ENCODE data around the gene C4orf50. TPM values are rescaled to one million over a fixed set of nuclear protein-coding genes. Genes with fewer than 3 reads are reported as not detected.

The C4orf50 gene
- total RNA-seq, 4 donors from 2014 or later: 0.14 to 4.9 (median 0.32) TPM; not detected in 1

GRCh38 chr4:5992171-5992827, 25.9 kb downstream of the C4orf50 start:
- no peaks in the 10 kb centered on the region for H3K36me3 ChIP-seq
- H3K4me1 ChIP-seq: no peaks in the 10 kb centered on the region
- TF ChIP-seq CTCF (IDR thresholded peaks at IDR 0.05): no peak
- intact Hi-C loops (cut with DNase I; ENCODE audit: low total_unique reads): no loop called here
- WGBS, 2 donors (ENCODE audit: low coverage in 1 of 2): 72 to 92% methylated on average over 4 to 17 of the region's 17 CpGs
- in situ Hi-C loops (cut with MboI; ENCODE audit: low pct_ligation_motif_present in 1 of 4, low pct_unique_long_range_greater_than_20kb in 1 of 4, low sequenced_read_pairs in 3 of 4): no loop called here
- no peak for DNase-seq
- H3K27me3 ChIP-seq: peaks cover 4% of the 10 kb centered on the region
- no peaks in the 10 kb centered on the region for H3K9me3 ChIP-seq
- no peak overlapping the region for H3K27ac ChIP-seq
- H3K4me3 ChIP-seq: no peak overlapping the region

DNA sequence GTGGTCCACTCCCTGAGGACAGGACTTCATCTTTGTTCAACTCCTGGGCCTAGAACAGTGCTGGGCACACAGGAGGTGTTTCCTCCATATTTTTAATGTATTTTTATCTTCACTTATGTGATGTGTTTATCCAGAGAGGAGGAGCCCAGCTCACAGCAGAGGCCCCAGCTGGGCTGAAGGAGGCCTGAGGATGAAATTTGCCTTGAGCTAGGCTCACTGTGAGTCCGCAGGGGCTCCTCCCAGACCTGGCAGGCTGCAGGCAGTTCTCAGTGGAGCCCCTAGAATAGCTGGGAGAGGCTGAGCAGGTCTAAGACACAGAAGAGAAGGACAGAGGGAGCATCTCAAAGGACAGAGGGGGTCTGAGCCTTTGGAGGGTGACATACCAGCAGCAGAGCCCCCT, 26.8 kb downstream of the C4orf50 start:
- Histone ChIP-seq H3K36me3 (no peaks in the 10 kb centered on the region), H3K9me3 (no peaks in the 10 kb centered on the region), H3K4me1 (no peaks in the 10 kb centered on the region), H3K27me3 (peaks cover 4% of the 10 kb centered on the region), H3K27ac (no peak overlapping the region), H3K4me3 (no peak overlapping the region)
- intact Hi-C loops (cut with DNase I; ENCODE audit: low total_unique reads): no loop called here
- 19% methylated on average over 1 of the region's 1 CpG; no CpG with 5 or more reads in 1 of the 2 donors for WGBS, 2 donors (ENCODE audit: low coverage in 1 of 2)
- DNase-seq: no peak
- in situ Hi-C loops (cut with MboI; ENCODE audit: low pct_ligation_motif_present in 1 of 4, low pct_unique_long_range_greater_than_20kb in 1 of 4, low sequenced_read_pairs in 3 of 4): no loop called here
- TF ChIP-seq CTCF (IDR thresholded peaks at IDR 0.05) (no peak), POLR2A (IDR thresholded peaks at IDR 0.05) (no peak), POLR2AphosphoS5 (IDR thresholded peaks at IDR 0.05) (no peak), EP300 (IDR thresholded peaks at IDR 0.05; ENCODE audit: low read depth) (no peak)

DNA sequence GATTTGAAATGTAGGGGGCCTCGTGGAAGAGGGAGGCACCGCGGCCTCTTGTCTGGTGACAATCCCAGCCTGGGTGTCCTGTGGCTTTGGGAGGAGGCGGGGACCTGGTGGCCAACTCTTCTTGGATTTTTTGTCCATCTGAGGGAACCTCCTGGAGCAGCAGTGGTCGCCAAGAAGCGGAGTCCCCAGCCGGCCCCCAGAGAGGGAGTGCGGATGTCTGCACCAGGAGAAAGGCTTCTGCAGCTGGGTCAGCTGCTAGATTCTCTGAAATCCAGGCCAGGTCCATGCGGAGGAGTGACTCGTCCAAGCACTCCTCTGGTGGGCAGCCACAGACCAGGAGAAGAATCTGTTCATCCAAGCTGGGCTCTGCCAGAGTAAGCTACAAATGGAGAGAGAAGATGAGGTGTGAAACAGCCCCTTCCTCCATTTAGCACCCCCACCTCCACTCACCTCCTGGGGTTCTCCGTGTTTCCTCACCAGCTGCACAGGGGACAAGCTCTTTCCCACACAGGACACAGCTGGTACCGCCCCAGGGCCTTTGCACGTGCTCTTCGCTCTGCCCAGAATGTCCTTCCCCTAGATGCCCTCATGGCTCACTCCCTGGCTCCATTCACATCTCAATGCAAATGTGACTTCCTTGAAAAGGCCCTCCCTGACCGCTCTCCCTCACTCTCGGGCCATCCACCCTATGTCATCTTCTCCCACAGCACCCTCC, 27.6 kb downstream of the C4orf50 start:
- intact Hi-C loops (cut with DNase I; ENCODE audit: low total_unique reads): no loop called here
- TF ChIP-seq EP300 (IDR thresholded peaks at IDR 0.05; ENCODE audit: low read depth): no peak
- Histone ChIP-seq H3K36me3 (no peaks in the 10 kb centered on the region), H3K4me3 (no peak overlapping the region), H3K27me3 (peaks cover 4% of the 10 kb centered on the region), H3K9me3 (no peaks in the 10 kb centered on the region), H3K4me1 (no peaks in the 10 kb centered on the region), H3K27ac (no peak overlapping the region)
- WGBS, 2 donors (ENCODE audit: low coverage in 1 of 2): 90 to 100% methylated on average over 2 to 16 of the region's 16 CpGs
- in situ Hi-C loops (cut with MboI; ENCODE audit: low pct_ligation_motif_present in 1 of 4, low pct_unique_long_range_greater_than_20kb in 1 of 4, low sequenced_read_pairs in 3 of 4): no loop called here
- no peak for DNase-seq

DNA sequence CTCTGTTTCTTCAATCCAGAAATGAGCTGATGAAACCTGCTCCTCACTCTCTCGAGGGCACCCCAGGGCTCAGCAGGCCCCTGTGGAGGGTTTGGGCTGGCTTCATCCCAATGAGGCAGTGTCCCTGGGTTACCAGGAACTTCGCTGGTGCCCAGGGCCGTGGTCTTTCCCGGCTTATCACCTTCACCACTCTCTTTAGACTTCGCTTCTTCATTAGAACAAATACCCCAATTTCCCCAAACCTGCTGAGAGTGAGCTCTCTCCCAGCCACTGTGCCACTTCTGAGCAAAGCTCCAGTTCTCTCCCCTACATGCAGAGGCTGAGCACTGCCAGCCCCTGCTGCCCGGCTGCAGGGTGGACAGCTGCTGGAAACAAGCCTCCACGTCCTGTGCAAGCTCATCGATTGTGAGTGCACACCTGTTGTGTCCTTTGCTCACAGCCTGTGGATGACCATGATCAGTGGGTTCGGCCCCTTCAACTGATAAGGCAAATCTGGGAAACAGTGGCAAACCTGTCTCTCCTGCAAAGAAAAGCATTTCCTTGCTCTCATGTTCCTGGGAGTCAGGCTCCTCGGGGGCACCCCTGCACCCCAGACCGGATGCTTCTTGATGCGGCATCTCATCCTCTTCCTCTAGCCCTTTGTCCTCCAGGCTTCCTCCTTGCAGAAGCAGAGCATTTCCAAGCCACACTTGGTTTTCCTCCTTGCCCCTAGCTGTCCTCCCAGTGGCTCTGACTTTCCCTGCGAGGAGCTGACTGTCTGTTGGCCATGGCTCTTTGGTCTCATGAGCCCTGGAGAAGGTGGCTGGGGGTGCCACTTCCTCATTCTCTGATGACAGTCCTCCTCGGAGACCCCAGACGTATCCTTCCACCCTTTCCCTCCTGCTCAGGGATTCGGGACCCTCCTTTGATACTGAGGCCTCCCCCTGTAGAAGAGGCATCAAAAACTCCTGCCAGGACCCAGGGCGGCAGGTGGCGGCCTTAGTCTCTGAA, 28.7 kb downstream of the C4orf50 start:
- in situ Hi-C loops (cut with MboI; ENCODE audit: low pct_ligation_motif_present in 1 of 4, low pct_unique_long_range_greater_than_20kb in 1 of 4, low sequenced_read_pairs in 3 of 4): no loop called here
- intact Hi-C loops (cut with DNase I; ENCODE audit: low total_unique reads): no loop called here
- Histone ChIP-seq H3K4me3 (no peak overlapping the region), H3K27me3 (peaks cover 4% of the 10 kb centered on the region), H3K27ac (no peak overlapping the region), H3K36me3 (no peaks in the 10 kb centered on the region), H3K4me1 (no peaks in the 10 kb centered on the region), H3K9me3 (no peaks in the 10 kb centered on the region)
- DNase-seq: no peak
- TF ChIP-seq POLR2A (IDR thresholded peaks at IDR 0.05): no peak
- no peak for TF ChIP-seq POLR2AphosphoS5 (IDR thresholded peaks at IDR 0.05)
- TF ChIP-seq CTCF (IDR thresholded peaks at IDR 0.05): no peak
- TF ChIP-seq EP300 (IDR thresholded peaks at IDR 0.05; ENCODE audit: low read depth): no peak
- WGBS, 2 donors (ENCODE audit: low coverage in 1 of 2): 40 to 72% methylated on average over 1 to 18 of the region's 18 CpGs
